ENCODE measurements around the gene CYLD. TPM values are rescaled to one million over a fixed set of nuclear protein-coding genes. Genes with fewer than 3 reads are reported as not detected.

The CYLD gene
- total RNA-seq, 1 experiment from 2014 or later, result 12.5 TPM

DNA sequence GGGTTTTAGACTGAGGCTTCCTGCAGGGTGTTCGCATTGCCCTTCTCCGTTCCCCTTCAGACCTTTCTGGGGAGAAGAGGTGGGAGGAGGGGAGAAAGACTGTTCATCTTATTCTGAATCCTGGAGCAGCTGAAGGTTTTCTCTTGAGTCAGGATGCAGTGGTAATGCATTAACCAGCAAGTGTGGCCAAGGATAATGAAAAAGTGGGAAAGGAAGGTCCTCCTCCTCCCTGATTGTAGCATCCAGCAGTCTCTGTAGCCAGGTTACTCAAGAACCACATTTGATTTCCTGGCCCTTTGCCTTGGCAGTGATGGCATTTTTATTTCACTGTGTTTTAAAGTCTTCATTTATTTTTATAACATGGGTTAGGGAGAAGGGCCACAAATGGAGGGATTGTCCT, 59.1 kb downstream of the CYLD start:
- no peak overlapping the region for H2BK12ac ChIP-seq (ENCODE audit: insufficient read length, low read depth, low read length)
- no peaks in the 10 kb centered on the region; the same call in 1 of the 2 replicates for H3K27me3 ChIP-seq (ENCODE audit: insufficient read depth, low read length)
- no peak overlapping the region for H2AK5ac ChIP-seq (ENCODE audit: insufficient read length, low read length)
- no peak overlapping the region for H2BK20ac ChIP-seq (ENCODE audit: low read depth, low read length, poor library complexity, severe bottlenecking)
- H3K23ac ChIP-seq (ENCODE audit: insufficient read length, low read depth, low read length), result no peak overlapping the region
- WGBS (ENCODE audit: extremely low coverage, insufficient read length, low lambda C conversion rate), result no CpG with 5 or more reads among the region's 2 CpGs
- no peaks in the 10 kb centered on the region for H3K9me3 ChIP-seq (ENCODE audit: control insufficient read depth, low read depth, low read length)
- no peaks in the 10 kb centered on the region for H3K23me2 ChIP-seq (ENCODE audit: insufficient read length, low read depth, low read length, poor library complexity, severe bottlenecking)
- no peak overlapping the region for H2BK5ac ChIP-seq (ENCODE audit: insufficient read length, low read length)
- no peak for DNase-seq
- H3K9me3 Mint-ChIP-seq, result no peaks in the 10 kb centered on the region
- no peak overlapping the region for H2AFZ ChIP-seq (ENCODE audit: low read length)
- TF ChIP-seq, protein P1, sequence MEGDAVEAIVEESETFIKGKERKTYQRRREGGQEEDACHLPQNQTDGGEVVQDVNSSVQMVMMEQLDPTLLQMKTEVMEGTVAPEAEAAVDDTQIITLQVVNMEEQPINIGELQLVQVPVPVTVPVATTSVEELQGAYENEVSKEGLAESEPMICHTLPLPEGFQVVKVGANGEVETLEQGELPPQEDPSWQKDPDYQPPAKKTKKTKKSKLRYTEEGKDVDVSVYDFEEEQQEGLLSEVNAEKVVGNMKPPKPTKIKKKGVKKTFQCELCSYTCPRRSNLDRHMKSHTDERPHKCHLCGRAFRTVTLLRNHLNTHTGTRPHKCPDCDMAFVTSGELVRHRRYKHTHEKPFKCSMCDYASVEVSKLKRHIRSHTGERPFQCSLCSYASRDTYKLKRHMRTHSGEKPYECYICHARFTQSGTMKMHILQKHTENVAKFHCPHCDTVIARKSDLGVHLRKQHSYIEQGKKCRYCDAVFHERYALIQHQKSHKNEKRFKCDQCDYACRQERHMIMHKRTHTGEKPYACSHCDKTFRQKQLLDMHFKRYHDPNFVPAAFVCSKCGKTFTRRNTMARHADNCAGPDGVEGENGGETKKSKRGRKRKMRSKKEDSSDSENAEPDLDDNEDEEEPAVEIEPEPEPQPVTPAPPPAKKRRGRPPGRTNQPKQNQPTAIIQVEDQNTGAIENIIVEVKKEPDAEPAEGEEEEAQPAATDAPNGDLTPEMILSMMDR (conservative IDR thresholded peaks at IDR 0.05), result no peak
- no peaks in the 10 kb centered on the region for H3K79me1 ChIP-seq (ENCODE audit: insufficient read depth, low read depth, low read length, poor library complexity, severe bottlenecking)
- H3K36me3 Mint-ChIP-seq (ENCODE audit: insufficient read depth in 1 of 3, low read depth in 3 of 3), result no peaks in the 10 kb centered on the region
- no peak overlapping the region for H3K27ac Mint-ChIP-seq
- no peaks in the 10 kb centered on the region for H3K4me1 ChIP-seq (ENCODE audit: insufficient read depth, low read length)
- H3K79me2 ChIP-seq (ENCODE audit: insufficient read depth, low read length), result no peaks in the 10 kb centered on the region
- no peak overlapping the region for H3K14ac ChIP-seq (ENCODE audit: insufficient read depth, low read length)
- H4K5ac ChIP-seq (ENCODE audit: insufficient read length, low read depth, low read length), result no peak overlapping the region
- no peak overlapping the region for H3K4me2 ChIP-seq (ENCODE audit: insufficient read depth, insufficient read length, low read length)
- H3K9ac ChIP-seq (ENCODE audit: extremely low read depth, insufficient read length, low read length), result no peak overlapping the region
- no peaks in the 10 kb centered on the region for H3K27me3 Mint-ChIP-seq (ENCODE audit: low read depth)
- H4K91ac ChIP-seq (ENCODE audit: insufficient read length, low read depth, low read length), result no peak overlapping the region
- H3T11ph ChIP-seq (ENCODE audit: low read length), result no peak overlapping the region
- no peak overlapping the region for H3K56ac ChIP-seq (ENCODE audit: insufficient read length, low read depth, low read length)
- peaks cover 12% of the 10 kb centered on the region in 2 experiments; a peak in 3 of 4 replicates for H3K4me1 Mint-ChIP-seq
- no peak overlapping the region for H3K27ac ChIP-seq (ENCODE audit: insufficient read length, low read depth, low read length)
- no peak overlapping the region for H2BK15ac ChIP-seq (ENCODE audit: low read depth, low read length)
- no peak overlapping the region for H2BK120ac ChIP-seq (ENCODE audit: low read depth, low read length, poor library complexity, severe bottlenecking)
- no peaks in the 10 kb centered on the region for H4K20me1 ChIP-seq (ENCODE audit: control insufficient read depth, insufficient read depth, insufficient read length)
- no peak overlapping the region for H4K8ac ChIP-seq (replicated peaks; ENCODE audit: insufficient read length, low read depth, low read length)
- H3K4me3 Mint-ChIP-seq, result no peak overlapping the region
- no peak overlapping the region for H3K4ac ChIP-seq (ENCODE audit: low read depth, low read length)
- no peak overlapping the region for H3K18ac ChIP-seq (ENCODE audit: insufficient read length, low read depth, low read length)

Data from H9 (cell line).